H1 (cell line): ENCODE results near the gene SSH2. TPM values are rescaled to one million over a fixed set of nuclear protein-coding genes. Genes with fewer than 3 reads are reported as not detected.

Experiments used
- ASH2L ChIP-seq: fragments of 200-600, 300-600 bp; sonication (generic); IDR thresholded peaks from one replicate; pipeline ENCODE4 v1.7.1; 2017; ENCODE audit warnings: low read length
- RAD21 ChIP-seq, 2 experiments: IDR thresholded peaks in 1 of 2; conservative IDR thresholded peaks in 1 of 2; 2 replicates each; pipeline ENCODE4 v1.6.1; 2011; ENCODE audit warnings: low read depth in 2 of 2, low read length in 2 of 2, improper control_type of control experiment in 1 of 2, inconsistent platforms in 1 of 2, mild to moderate bottlenecking in 1 of 2, moderate library complexity in 1 of 2
- SP2 ChIP-seq: IDR thresholded peaks from 2 replicates; pipeline ENCODE4 v1.6.1; 2012; ENCODE audit warnings: mild to moderate bottlenecking, low read length, inconsistent platforms
- polyA plus RNA-seq, 7 experiments: library from polyadenylated mRNA; depleted of rRNA in 3 of 7; stranded (reverse) in 5 of 7; unstranded in 2 of 7; fragments of >200 nt in 5 of 7; fragments of 200-250 nt in 2 of 7; gene quantifications; 1 replicate in 5 of 7; 2 replicates in 1 of 7; 4 replicates in 1 of 7; pipeline versions ENCODE4 v1.2.1 to v1.2.3, GENCODE V29; 2011 to 2013; ENCODE audit warnings: missing spikeins in 2 of 7, mixed read lengths in 2 of 7
- total RNA-seq: library from RNA; stranded (reverse); fragmentation: NEBNext Ultra II Directional; extraction: Animal tissue kit (Norgen Biotek cat#: 25700); gene quantifications from 2 replicates; pipeline ENCODE4 v1.2.1, GENCODE V29; 2021
- TF ChIP-seq, protein P1 (sequence below): IDR thresholded peaks from 2 replicates; pipeline ENCODE4 v1.6.1; 2012; ENCODE audit warnings: inconsistent platforms

The SSH2 gene
- total and polyA plus RNA-seq, 2 of the 8 experiments (the other 6 are each of a cell fraction or from before 2014, with no cell fraction given), result 5.2 to 15.9 TPM

DNA sequence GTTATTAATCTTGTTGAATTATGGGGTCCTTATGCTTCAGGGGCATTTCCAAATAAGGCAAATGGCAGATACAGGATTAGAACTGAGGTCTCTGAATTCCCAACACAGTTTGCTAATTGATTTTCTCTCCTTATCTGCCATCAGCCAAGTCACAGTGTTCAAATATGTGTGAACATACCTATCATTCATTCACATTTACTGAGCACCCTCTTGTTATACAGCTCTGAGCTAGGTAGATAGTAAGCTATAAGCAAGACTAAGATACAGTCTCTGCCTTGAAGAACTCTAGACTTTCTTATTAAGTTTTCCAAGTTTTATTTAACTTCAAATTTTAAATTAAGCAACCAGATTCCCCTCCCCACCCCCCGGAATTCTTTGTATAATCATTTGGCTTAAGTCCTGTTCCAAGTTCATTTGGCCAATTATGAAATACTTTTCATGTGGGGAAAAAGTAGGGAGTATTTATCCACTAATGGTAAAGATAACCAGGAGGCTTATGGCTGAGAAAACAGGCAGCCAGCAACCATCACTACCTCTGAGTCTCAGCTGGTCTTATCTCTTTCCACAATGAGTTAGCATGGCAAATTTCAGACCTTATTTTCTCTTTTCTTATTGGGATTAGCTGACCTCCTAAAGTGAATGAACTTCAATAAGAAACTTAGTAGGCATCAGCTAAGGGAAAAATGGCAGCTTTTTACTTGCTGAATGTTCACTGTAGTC, 275.9 kb downstream of the SSH2 start (continued):
- TF ChIP-seq SP2, result no peak
- TF ChIP-seq RAD21 (IDR thresholded peaks at IDR 0.05 in 1 of 2, conservative IDR thresholded peaks at IDR 0.05 in 1 of 2; ENCODE audit: low read depth in 2 of 2, low read length in 2 of 2), result no peak
- TF ChIP-seq, protein P1, sequence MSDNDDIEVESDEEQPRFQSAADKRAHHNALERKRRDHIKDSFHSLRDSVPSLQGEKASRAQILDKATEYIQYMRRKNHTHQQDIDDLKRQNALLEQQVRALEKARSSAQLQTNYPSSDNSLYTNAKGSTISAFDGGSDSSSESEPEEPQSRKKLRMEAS, result no peak
- TF ChIP-seq ASH2L, result no peak
